Left renal pelvis (tissue), 4 donors: ENCODE data around the gene CCDC200. TPM values are rescaled to one million over a fixed set of nuclear protein-coding genes. Genes with fewer than 3 reads are reported as not detected.
"Not testable (repeated sequence)": the region's sequence is repeated elsewhere in the genome, so short reads cannot be mapped to it uniquely, and the experiment has no call there.

Experiments used
- DNase-seq, 4 donors: peaks; one replicate each; pipeline ENCODE4 v3.0.0-alpha.2; 2013; ENCODE audit warnings: low read depth in 4 of 4, low spot score in 3 of 4
- polyA plus RNA-seq, 4 donors: library from polyadenylated mRNA; unstranded; fragments of 120-200 nt; gene quantifications; one replicate each; pipeline ENCODE4 v1.2.1, GENCODE V29; 2013; ENCODE audit not compliant: insufficient read length in 4 of 4

Gene CCDC200
- 10 to 100 TPM in 2 of 4 donors, 1 to 10 TPM in 2; 4.9 to 22.7 (median 11.0) TPM for polyA plus RNA-seq

- not testable (repeated sequence) for DNase-seq
Observed at GRCh38 chr17:43228020-43228782, at the start of gene CCDC200. Gene CCDC200, minus strand, starts transcription at chr17:43228623. Its CDS starts 69 bp downstream, at chr17:43228554.

- DNase-seq = not testable (repeated sequence)
Observed at GRCh38 chr17:43272914-43273313, 44.5 kb upstream of the CCDC200 start.

GRCh38 chr17:43272483-43272882 lies 44.1 kb upstream of the CCDC200 start:
- DNase-seq = not testable (repeated sequence)

- not testable (repeated sequence) for DNase-seq
Observed at GRCh38 chr17:43270552-43271504, 42.4 kb upstream of the CCDC200 start.

GRCh38 chr17:43246456-43246855 lies 18.0 kb upstream of the CCDC200 start:
- not testable (repeated sequence) for DNase-seq

- DNase-seq = not testable (repeated sequence)
Observed at GRCh38 chr17:43240596-43241352, 12.4 kb upstream of the CCDC200 start.

- DNase-seq = not testable (repeated sequence)
Observed at GRCh38 chr17:43239597-43239996, 11.2 kb upstream of the CCDC200 start.

GRCh38 chr17:43233877-43234276 lies 5.5 kb upstream of the CCDC200 start, which contains the start of gene RNU2-1:
Gene RNU2-1, minus strand, starts transcription at chr17:43233977.
- not testable (repeated sequence) for DNase-seq

- DNase-seq = not testable (repeated sequence)
Observed at GRCh38 chr17:43233263-43233662, 4.8 kb upstream of the CCDC200 start.

- not testable (repeated sequence) for DNase-seq
Observed at GRCh38 chr17:43232021-43232699, 3.7 kb upstream of the CCDC200 start.

- DNase-seq = not testable (repeated sequence)
Observed at GRCh38 chr17:43231205-43232020, 3.0 kb upstream of the CCDC200 start.

- DNase-seq = no peak
Observed at GRCh38 chr17:43226393-43226792, 2.0 kb downstream of the CCDC200 start.

- DNase-seq = no peak
Observed at GRCh38 chr17:43224146-43224705, 4.2 kb downstream of the CCDC200 start.

GRCh38 chr17:43220511-43221125 lies 7.8 kb downstream of the CCDC200 start:
- no peak for DNase-seq

GRCh38 chr17:43219746-43220380 lies 8.6 kb downstream of the CCDC200 start:
- no peak for DNase-seq

GRCh38 chr17:43219001-43219400 lies 9.4 kb downstream of the CCDC200 start:
- no peak for DNase-seq

GRCh38 chr17:43217614-43218087 lies 10.8 kb downstream of the CCDC200 start:
- DNase-seq = no peak
